HL-60/S4 (cell line): ENCODE results near the gene ZFAND3.

ENCODE experiments used
- in situ Hi-C: fragments of 300-500 bp; cut with MboI; formaldehyde crosslinking; loops from 2 replicates; pipeline ENCODE4 v1.14.3; 2022; ENCODE audit warnings: low sequenced_read_pairs

The ZFAND3 gene

GRCh38 chr6:38068854-38069590, 249.5 kb downstream of the ZFAND3 start:
- in situ Hi-C loops, result no loop called here

- in situ Hi-C loops, result no loop called here
Observed at GRCh38 chr6:38077488-38078030, 258.0 kb downstream of the ZFAND3 start.

GRCh38 chr6:38078671-38079070, 259.1 kb downstream of the ZFAND3 start:
- in situ Hi-C loops, result no loop called here

- in situ Hi-C loops, result no loop called here
Observed at GRCh38 chr6:38079107-38079506, 259.6 kb downstream of the ZFAND3 start.

- in situ Hi-C loops, result no loop called here
Observed at GRCh38 chr6:38079537-38079936, 260.0 kb downstream of the ZFAND3 start.

GRCh38 chr6:38080360-38080759, 260.8 kb downstream of the ZFAND3 start:
- in situ Hi-C loops, result no loop called here

- in situ Hi-C loops, result no loop called here
Observed at GRCh38 chr6:38080889-38081288, 261.4 kb downstream of the ZFAND3 start.

GRCh38 chr6:38085031-38085430, 265.5 kb downstream of the ZFAND3 start:
- in situ Hi-C loops, result no loop called here

- in situ Hi-C loops, result no loop called here
Observed at GRCh38 chr6:38086346-38086745, 266.8 kb downstream of the ZFAND3 start.

GRCh38 chr6:38088010-38088409, 268.5 kb downstream of the ZFAND3 start:
- in situ Hi-C loops, result no loop called here

- in situ Hi-C loops, result no loop called here
Observed at GRCh38 chr6:38088829-38089228, 269.3 kb downstream of the ZFAND3 start.

GRCh38 chr6:38091613-38092012, 272.1 kb downstream of the ZFAND3 start:
- in situ Hi-C loops, result no loop called here

GRCh38 chr6:38092465-38092864, 272.9 kb downstream of the ZFAND3 start:
- in situ Hi-C loops, result no loop called here

GRCh38 chr6:38092964-38093363, 273.4 kb downstream of the ZFAND3 start:
- in situ Hi-C loops, result no loop called here

- in situ Hi-C loops, result no loop called here
Observed at GRCh38 chr6:38095054-38095453, 275.5 kb downstream of the ZFAND3 start.

GRCh38 chr6:38099221-38099620, 279.7 kb downstream of the ZFAND3 start:
- in situ Hi-C loops, result no loop called here

- in situ Hi-C loops, result no loop called here
Observed at GRCh38 chr6:38100380-38100779, 280.9 kb downstream of the ZFAND3 start.

GRCh38 chr6:38103921-38104320, 284.4 kb downstream of the ZFAND3 start:
- in situ Hi-C loops, result no loop called here

GRCh38 chr6:38105066-38105465, 285.5 kb downstream of the ZFAND3 start:
- in situ Hi-C loops, result no loop called here

GRCh38 chr6:38107073-38107472, 287.5 kb downstream of the ZFAND3 start:
- in situ Hi-C loops, result no loop called here

GRCh38 chr6:38110481-38110971, 291.0 kb downstream of the ZFAND3 start:
- in situ Hi-C loops, result no loop called here

- in situ Hi-C loops, result no loop called here
Observed at GRCh38 chr6:38112181-38112580, 292.7 kb downstream of the ZFAND3 start.
